ENCODE results near the gene ZC3H18.

ZC3H18 gene

GRCh38 chr16:88610909-88611812 is 41.0 kb downstream of the ZC3H18 start:
- no peak for DNase-seq (ENCODE audit: low read depth)

DNA sequence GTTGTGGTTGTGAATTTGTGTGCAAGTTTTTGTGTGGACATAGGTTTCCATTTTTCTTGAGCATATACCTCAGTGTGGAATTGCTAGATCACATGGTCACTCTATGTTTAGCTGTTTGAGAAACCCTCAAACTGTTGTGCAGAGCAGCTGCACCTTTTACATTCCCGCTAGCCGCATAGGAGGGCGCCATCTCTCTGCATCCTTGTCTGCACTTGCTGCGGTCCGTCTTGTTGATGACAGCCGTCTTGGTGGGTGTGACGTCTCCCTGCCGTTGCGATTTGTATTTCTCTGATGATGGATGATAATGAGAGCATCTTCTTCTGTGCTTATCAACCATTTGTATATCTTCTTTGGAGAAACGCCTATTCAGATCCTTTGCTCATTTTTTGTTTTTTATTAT is 43.1 kb downstream of the ZC3H18 start:
- TF ChIP-seq CTCF (IDR thresholded peaks at IDR 0.05; ENCODE audit: low read length, missing control alignments): no peak
- H3K4me3 ChIP-seq (replicated peaks; ENCODE audit: low read depth, low read length): no peak overlapping the region
- no peak for DNase-seq (ENCODE audit: low read depth)

More at GRCh38 chr16:88610909-88611812, 41.0 kb downstream of the ZC3H18 start:
- H3K4me3 ChIP-seq (replicated peaks; ENCODE audit: low read depth, low read length): no peak overlapping the region
- no peak for TF ChIP-seq CTCF (IDR thresholded peaks at IDR 0.05; ENCODE audit: low read length, missing control alignments)

DNA sequence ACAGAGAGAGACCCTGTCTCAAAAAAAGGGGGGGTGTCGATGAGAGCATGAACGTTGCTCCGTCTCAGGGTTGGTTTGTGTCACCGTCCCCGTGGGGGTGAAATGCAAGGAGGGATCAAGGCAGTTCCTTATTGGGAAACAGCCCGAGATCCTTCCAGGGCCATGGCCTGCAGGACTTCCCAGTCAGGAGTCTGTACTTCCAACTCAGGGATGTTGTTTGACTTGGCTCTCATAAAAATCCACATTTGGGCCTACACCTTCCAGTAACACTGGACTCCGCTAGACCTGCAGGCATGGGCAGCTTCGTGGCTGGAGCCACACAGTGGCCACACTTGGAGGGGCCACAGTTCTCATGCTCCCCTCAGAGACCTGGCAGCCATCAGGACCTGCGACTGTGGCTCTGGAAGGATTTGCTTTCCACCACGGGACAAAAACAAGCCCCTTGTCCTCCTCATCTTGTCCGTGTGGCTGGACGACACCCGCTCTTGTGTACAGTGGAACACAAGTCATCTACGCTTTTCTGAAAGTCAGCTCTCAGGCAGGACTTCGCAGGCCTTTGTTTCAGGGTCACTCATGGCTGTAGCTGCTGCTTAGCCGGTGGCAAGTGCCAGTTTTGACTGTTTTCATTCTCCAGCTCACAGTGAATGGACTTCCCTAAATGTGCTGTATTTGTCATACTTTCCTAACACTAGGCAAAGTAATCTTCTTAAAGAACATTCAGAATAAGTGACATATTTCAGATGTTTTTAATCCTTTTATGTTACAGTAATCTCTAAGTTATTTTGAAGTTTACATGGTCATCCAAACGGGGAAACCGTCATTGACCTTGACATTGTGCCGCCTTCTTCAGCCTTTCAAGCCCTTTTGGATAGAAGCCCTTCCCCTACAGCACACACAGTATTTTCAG is 44.0 kb downstream of the ZC3H18 start:
- no peak for DNase-seq (ENCODE audit: low read depth)
- TF ChIP-seq CTCF (IDR thresholded peaks at IDR 0.05; ENCODE audit: low read length, missing control alignments): no peak
- no peak overlapping the region for H3K4me3 ChIP-seq (replicated peaks; ENCODE audit: low read depth, low read length)

GRCh38 chr16:88614818-88615580 is 44.8 kb downstream of the ZC3H18 start:
- no peak for TF ChIP-seq CTCF (IDR thresholded peaks at IDR 0.05; ENCODE audit: low read length, missing control alignments)
- no peak for DNase-seq (ENCODE audit: low read depth)
- no peak overlapping the region for H3K4me3 ChIP-seq (replicated peaks; ENCODE audit: low read depth, low read length)

DNA sequence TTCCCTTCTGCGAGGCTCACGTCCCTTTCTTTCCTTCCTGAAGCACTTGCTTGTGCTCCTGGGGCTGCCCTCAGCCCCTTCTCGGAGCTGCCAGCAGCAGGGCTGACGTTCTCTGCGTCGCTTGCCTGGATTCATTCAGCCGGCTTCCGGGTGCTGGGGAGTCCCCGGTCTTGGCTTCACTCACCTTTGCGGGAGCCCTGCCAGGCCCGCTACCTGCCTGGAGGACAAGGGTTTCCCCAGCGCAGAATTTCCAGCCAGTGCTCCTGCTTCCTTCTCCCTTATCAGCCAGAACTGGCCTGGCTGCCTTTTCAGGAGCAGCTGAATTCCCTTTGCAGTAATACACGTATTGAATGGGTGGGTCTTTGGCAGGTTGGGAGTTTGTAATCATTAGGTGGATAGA is 46.1 kb downstream of the ZC3H18 start:
- no peak overlapping the region for H3K4me3 ChIP-seq (replicated peaks; ENCODE audit: low read depth, low read length)
- no peak for TF ChIP-seq CTCF (IDR thresholded peaks at IDR 0.05; ENCODE audit: low read length, missing control alignments)
- no peak for DNase-seq (ENCODE audit: low read depth)

GRCh38 chr16:88616736-88617135 is 46.5 kb downstream of the ZC3H18 start:
- no peak for DNase-seq (ENCODE audit: low read depth)
- TF ChIP-seq CTCF (IDR thresholded peaks at IDR 0.05; ENCODE audit: low read length, missing control alignments): no peak
- no peak overlapping the region for H3K4me3 ChIP-seq (replicated peaks; ENCODE audit: low read depth, low read length)

All from fibroblast of pulmonary artery (primary cell).